AG09309 (cell line): ENCODE results near the gene KRTAP12-2.

Experiments
- DNase-seq: peaks from one replicate; pipeline ENCODE4 v3.0.0-alpha.2; 2010; ENCODE audit warnings: low read depth
- H3K4me3 ChIP-seq: 2 replicates; pipeline ENCODE4 v1.5.1; 2011; ENCODE audit warnings: mild to moderate bottlenecking, low read depth, low read length, moderate library complexity; ENCODE audit not compliant: control insufficient read depth
- CTCF ChIP-seq: IDR thresholded peaks from 2 replicates; pipeline ENCODE4 v1.5.1; 2011; ENCODE audit warnings: mild to moderate bottlenecking, low read depth, low read length, inconsistent platforms; ENCODE audit not compliant: insufficient read depth, control insufficient read depth; ENCODE audit errors: missing control alignments

Gene KRTAP12-2

GRCh38 chr21:44706706-44707581 is 40.2 kb upstream of the KRTAP12-2 start:
- H3K4me3 ChIP-seq, result no peak overlapping the region
- DNase-seq, result no peak
- TF ChIP-seq CTCF, result no peak

- no peak overlapping the region for H3K4me3 ChIP-seq
- no peak for TF ChIP-seq CTCF
- DNase-seq, result no peak
These were observed 39.4 kb upstream of the KRTAP12-2 start for GRCh38 chr21:44706026-44706705.

- DNase-seq, result no peak
- no peak for TF ChIP-seq CTCF
- no peak overlapping the region for H3K4me3 ChIP-seq
These were observed 37.9 kb upstream of the KRTAP12-2 start for GRCh38 chr21:44704636-44705001.

GRCh38 chr21:44703731-44704635 is 37.3 kb upstream of the KRTAP12-2 start:
- no peak for DNase-seq
- H3K4me3 ChIP-seq, result no peak overlapping the region
- TF ChIP-seq CTCF, result no peak

GRCh38 chr21:44702973-44703730 is 36.4 kb upstream of the KRTAP12-2 start:
- DNase-seq, result no peak
- no peak for TF ChIP-seq CTCF
- H3K4me3 ChIP-seq, result no peak overlapping the region
